Astrocyte (in vitro differentiated cells and primary cell): ENCODE measurements around the gene PCP2.

ENCODE experiments used
- CTCF ChIP-seq: IDR thresholded peaks from 2 replicates; pipeline ENCODE4 v1.5.1; 2011; ENCODE audit warnings: low read depth, mild to moderate bottlenecking, inconsistent platforms, low read length, moderate library complexity; ENCODE audit not compliant: insufficient read depth
- EZH2 ChIP-seq: IDR thresholded peaks from 2 replicates; pipeline ENCODE4 v1.6.1; 2012; ENCODE audit warnings: mild to moderate bottlenecking, low read length, inconsistent platforms; ENCODE audit not compliant: insufficient read depth

GRCh38 chr19:7657131-7657751 lies 23.7 kb upstream of the PCP2 start:
- TF ChIP-seq CTCF (no peak), EZH2 (no peak)
